ENCODE data around the gene CBARP.

Gene CBARP

GRCh38 chr19:1239796-1240737, 2.3 kb upstream of the CBARP start:
- H2AFZ ChIP-seq (ENCODE audit: low read depth), result peak overlapping the region; percentile 61
- no peak overlapping the region for H3K27ac ChIP-seq
- no peaks in the 10 kb centered on the region for H3K36me3 ChIP-seq (ENCODE audit: insufficient read depth)
- peak overlapping the region; percentile 85 for H3K4me2 ChIP-seq
- no peak overlapping the region for H3K9ac ChIP-seq
- TF ChIP-seq CTCF (conservative IDR thresholded peaks at IDR 0.05; ENCODE audit: low read depth, low read length), result no peak; the same call in 1 of the 2 replicates
- no peak overlapping the region for H3K4me3 ChIP-seq (IDR thresholded peaks at IDR 0.05; ENCODE audit: insufficient read depth, low read depth, low read length)
- H4K20me1 ChIP-seq (ENCODE audit: insufficient read depth), result no peaks in the 10 kb centered on the region
- peaks cover 31% of the 10 kb centered on the region for H3K4me1 ChIP-seq (ENCODE audit: low read depth, poor library complexity, severe bottlenecking)
- H3K27me3 ChIP-seq (ENCODE audit: insufficient read depth, low read depth), result peaks cover 21% of the 10 kb centered on the region
- H3K79me2 ChIP-seq (ENCODE audit: insufficient read depth, low read depth), result peaks cover 9% of the 10 kb centered on the region; the same call in 1 of the 2 replicates

- H3K27ac ChIP-seq, result no peak overlapping the region
- peak overlapping the region; percentile 71 for H3K4me2 ChIP-seq
- H3K9ac ChIP-seq, result no peak overlapping the region
- peak overlapping the region; percentile 61; the same call in 1 of the 2 replicates for H2AFZ ChIP-seq (ENCODE audit: low read depth)
- H3K36me3 ChIP-seq (ENCODE audit: insufficient read depth), result no peaks in the 10 kb centered on the region
- H3K4me3 ChIP-seq (IDR thresholded peaks at IDR 0.05; ENCODE audit: insufficient read depth, low read depth, low read length), result no peak overlapping the region
- peaks cover 26% of the 10 kb centered on the region for H3K4me1 ChIP-seq (ENCODE audit: low read depth, poor library complexity, severe bottlenecking)
- no peak for TF ChIP-seq CTCF (conservative IDR thresholded peaks at IDR 0.05; ENCODE audit: low read depth, low read length)
- peaks cover 9% of the 10 kb centered on the region; the same call in 1 of the 2 replicates for H3K79me2 ChIP-seq (ENCODE audit: insufficient read depth, low read depth)
- peaks cover 21% of the 10 kb centered on the region for H3K27me3 ChIP-seq (ENCODE audit: insufficient read depth, low read depth)
- no peaks in the 10 kb centered on the region for H4K20me1 ChIP-seq (ENCODE audit: insufficient read depth)
Measured at GRCh38 chr19:1239420-1239795, 1.6 kb upstream of the CBARP start.

GRCh38 chr19:1238369-1239303, 831 bp upstream of the CBARP start:
- Histone ChIP-seq H3K4me2 (no peak overlapping the region; the same call in 1 of the 2 replicates), H3K4me3 (IDR thresholded peaks at IDR 0.05; ENCODE audit: insufficient read depth, low read depth, low read length) (no peak overlapping the region), H3K36me3 (ENCODE audit: insufficient read depth) (no peaks in the 10 kb centered on the region), H3K9ac (no peak overlapping the region), H3K79me2 (ENCODE audit: insufficient read depth, low read depth) (peaks cover 9% of the 10 kb centered on the region; the same call in 1 of the 2 replicates), H3K27me3 (ENCODE audit: insufficient read depth, low read depth) (peaks cover 21% of the 10 kb centered on the region), H3K27ac (no peak overlapping the region), H2AFZ (ENCODE audit: low read depth) (no peak overlapping the region), H4K20me1 (ENCODE audit: insufficient read depth) (no peaks in the 10 kb centered on the region), H3K4me1 (ENCODE audit: low read depth, poor library complexity, severe bottlenecking) (peaks cover 19% of the 10 kb centered on the region)
- no peak for TF ChIP-seq CTCF (conservative IDR thresholded peaks at IDR 0.05; ENCODE audit: low read depth, low read length)

GRCh38 chr19:1237027-1237659, 662 bp downstream of the CBARP start:
- Histone ChIP-seq H3K4me3 (IDR thresholded peaks at IDR 0.05; ENCODE audit: insufficient read depth, low read depth, low read length) (no peak overlapping the region), H2AFZ (ENCODE audit: low read depth) (peak overlapping the region; percentile 30; the same call in 1 of the 2 replicates)

More at GRCh38 chr19:1237027-1237659, 662 bp downstream of the CBARP start:
- Histone ChIP-seq H3K79me2 (ENCODE audit: insufficient read depth, low read depth) (peaks cover 5% of the 10 kb centered on the region; the same call in 1 of the 2 replicates), H3K4me2 (peak overlapping the region; percentile 66), H3K4me1 (ENCODE audit: low read depth, poor library complexity, severe bottlenecking) (peaks cover 12% of the 10 kb centered on the region), H3K27ac (no peak overlapping the region), H3K36me3 (ENCODE audit: insufficient read depth) (no peaks in the 10 kb centered on the region), H3K27me3 (ENCODE audit: insufficient read depth, low read depth) (peaks cover 24% of the 10 kb centered on the region), H3K9ac (no peak overlapping the region), H4K20me1 (ENCODE audit: insufficient read depth) (no peaks in the 10 kb centered on the region)
- TF ChIP-seq CTCF (conservative IDR thresholded peaks at IDR 0.05; ENCODE audit: low read depth, low read length), result no peak
